ENCODE data around the gene NAALADL2. TPM values are rescaled to one million over a fixed set of nuclear protein-coding genes. Genes with fewer than 3 reads are reported as not detected.
A peak's percentile ranks its signal among the peaks of the same experiment; 100 is the strongest.

Gene NAALADL2
- total RNA-seq (10 to 100 TPM in 1 of 4 donors, 1 to 10 TPM in 3; 9.6 to 10.7 (median 9.8) TPM), polyA plus RNA-seq (1.3 TPM)
- long read RNA-seq, donor 1, partial matches to known transcripts = 1 of 8 reads
- long read RNA-seq, donor 1, other reads (novel, unspliced or antisense) = 7 of 8 reads
- long read RNA-seq, donor 2, partial matches to known transcripts = 1 of 3 reads
- long read RNA-seq, donor 2, other reads (novel, unspliced or antisense) = 2 of 3 reads
- long read RNA-seq, donor 3, transcript NAALADL2-205 (3 exons, 675 nt) = major isoform, 5 of 23 reads
- long read RNA-seq, donor 3, partial matches to known transcripts = 4 of 23 reads
- long read RNA-seq, donor 3, other reads (novel, unspliced or antisense) = 13 of 23 reads
- long read RNA-seq, donor 4, partial matches to known transcripts = 0 of 3 reads
- long read RNA-seq, donor 4, other reads (novel, unspliced or antisense) = 2 of 3 reads

- ATAC-seq (no peak), DNase-seq (no peak)
- Histone ChIP-seq H3K27ac (ENCODE audit: low read length) (no peak within 1 kb of the TSS), H3K9me3 (ENCODE audit: control insufficient read depth, low read length) (no peaks in the 10 kb centered on the region), H3K27me3 (ENCODE audit: control insufficient read depth, insufficient read depth) (no peaks in the 10 kb centered on the region), H3K4me3 (ENCODE audit: low read length) (no peak within 1 kb of the TSS), H3K4me1 (ENCODE audit: control insufficient read depth, insufficient read depth, low read length) (peaks cover 2% of the 10 kb centered on the region)
- intact Hi-C loops (cut with DNase I) = loop anchor here in 1 of 4 donors (5.0 kb wide), 1 partner anchor 37 kb away; no protein-coding TSS in a partner anchor
- WGBS = 84% methylated on average over 5 of the region's 5 CpGs
Measured at GRCh38 chr3:174859114-174859735, at the start of gene NAALADL2. Gene NAALADL2 (plus strand): TSS chr3:174859334.

GRCh38 chr3:174810254-174810653 lies 48.9 kb upstream of the NAALADL2 start:
- Histone ChIP-seq H3K4me1 (ENCODE audit: control insufficient read depth, insufficient read depth, low read length) (no peaks in the 10 kb centered on the region), H3K27ac (ENCODE audit: low read length) (no peak overlapping the region), H3K9me3 (ENCODE audit: control insufficient read depth, low read length) (no peaks in the 10 kb centered on the region), H3K27me3 (ENCODE audit: control insufficient read depth, insufficient read depth) (no peaks in the 10 kb centered on the region), H3K4me3 (ENCODE audit: low read length) (no peak overlapping the region)
- no peak for ATAC-seq
- DNase-seq = no peak
- intact Hi-C loops (cut with DNase I) = no loop called here

- 92% methylated on average over 4 of the region's 4 CpGs for WGBS
- H3K9me3 ChIP-seq (ENCODE audit: control insufficient read depth, low read length) = no peaks in the 10 kb centered on the region
Measured at GRCh38 chr3:174812172-174812862, 46.8 kb upstream of the NAALADL2 start.

DNA sequence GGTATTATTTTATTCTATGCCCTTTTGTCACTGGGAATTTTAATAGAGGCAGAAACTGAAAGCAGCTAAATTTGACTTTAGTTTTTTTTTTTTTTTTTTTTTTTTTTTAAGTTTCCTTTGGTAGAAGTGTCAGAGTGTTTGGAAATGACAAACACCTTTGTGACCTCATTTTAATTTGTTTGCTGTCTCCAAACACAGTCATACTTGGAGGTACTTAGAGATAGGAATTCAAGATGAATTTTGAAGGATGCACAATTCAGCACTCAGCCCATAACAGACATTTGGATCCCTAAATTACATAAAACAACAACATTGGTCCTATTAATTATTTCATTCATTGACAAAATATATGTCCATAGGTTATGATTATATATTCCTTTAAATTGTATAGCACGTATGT lies 43.4 kb upstream of the NAALADL2 start:
- no peak for DNase-seq
- no peaks in the 10 kb centered on the region for H3K27me3 ChIP-seq (ENCODE audit: control insufficient read depth, insufficient read depth)
- H3K9me3 ChIP-seq (ENCODE audit: control insufficient read depth, low read length) = no peaks in the 10 kb centered on the region
- ATAC-seq = no peak
- H3K4me3 ChIP-seq (ENCODE audit: low read length) = no peak overlapping the region
- H3K4me1 ChIP-seq (ENCODE audit: control insufficient read depth, insufficient read depth, low read length) = no peaks in the 10 kb centered on the region
- WGBS = 79% methylated on average over 1 of the region's 1 CpG
- no peak overlapping the region for H3K27ac ChIP-seq (ENCODE audit: low read length)
- intact Hi-C loops (cut with DNase I) = no loop called here

More at GRCh38 chr3:174812172-174812862, 46.8 kb upstream of the NAALADL2 start:
- H3K4me1 ChIP-seq (ENCODE audit: control insufficient read depth, insufficient read depth, low read length) = no peaks in the 10 kb centered on the region
- no peak overlapping the region for H3K4me3 ChIP-seq (ENCODE audit: low read length)
- DNase-seq (no peak), ATAC-seq (no peak)
- H3K27ac ChIP-seq (ENCODE audit: low read length) = no peak overlapping the region
- intact Hi-C loops (cut with DNase I) = no loop called here
- no peaks in the 10 kb centered on the region for H3K27me3 ChIP-seq (ENCODE audit: control insufficient read depth, insufficient read depth)

DNA sequence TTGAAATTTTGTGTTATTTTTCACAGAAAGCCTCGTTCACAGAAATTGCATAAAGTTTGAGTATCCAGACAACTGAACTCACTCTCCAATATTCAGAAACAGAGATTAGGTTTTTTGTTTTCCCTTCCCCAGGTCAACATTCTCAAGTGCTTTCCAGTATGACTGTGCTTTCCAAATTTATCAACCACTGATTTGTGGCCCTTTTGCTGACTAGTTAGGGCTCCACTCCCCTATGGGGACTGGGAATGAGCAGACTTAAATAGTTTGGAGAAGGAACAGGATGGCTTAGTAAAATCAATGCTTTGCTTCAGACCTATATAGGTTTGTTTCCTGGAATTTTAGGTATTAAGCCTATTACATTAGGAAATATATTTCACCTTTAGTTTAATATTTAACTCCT lies 38.2 kb upstream of the NAALADL2 start:
- DNase-seq (no peak), ATAC-seq (no peak)
- H3K27ac ChIP-seq (ENCODE audit: low read length) = no peak overlapping the region
- H3K27me3 ChIP-seq (ENCODE audit: control insufficient read depth, insufficient read depth) = no peaks in the 10 kb centered on the region
- intact Hi-C loops (cut with DNase I) = loop anchor here in 1 of 4 donors (5.0 kb wide), 1 partner anchor 36 kb away; the partner anchor contains the start of gene NAALADL2
- no peak overlapping the region for H3K4me3 ChIP-seq (ENCODE audit: low read length)
- WGBS = 62% methylated on average over 1 of the region's 1 CpG
- H3K9me3 ChIP-seq (ENCODE audit: control insufficient read depth, low read length) = no peaks in the 10 kb centered on the region
- H3K4me1 ChIP-seq (ENCODE audit: control insufficient read depth, insufficient read depth, low read length) = no peaks in the 10 kb centered on the region

- intact Hi-C loops (cut with DNase I) = loop anchor here in 1 of 4 donors (5.0 kb wide), 1 partner anchor 36 kb away; the partner anchor contains the start of gene NAALADL2
- Histone ChIP-seq H3K27me3 (ENCODE audit: control insufficient read depth, insufficient read depth) (no peaks in the 10 kb centered on the region), H3K9me3 (ENCODE audit: control insufficient read depth, low read length) (no peaks in the 10 kb centered on the region), H3K27ac (ENCODE audit: low read length) (no peak overlapping the region), H3K4me1 (ENCODE audit: control insufficient read depth, insufficient read depth, low read length) (no peaks in the 10 kb centered on the region), H3K4me3 (ENCODE audit: low read length) (no peak overlapping the region)
- ATAC-seq (peak; percentile 84 to 86), DNase-seq (no peak)
Measured at GRCh38 chr3:174821477-174821876, 37.7 kb upstream of the NAALADL2 start.

DNA sequence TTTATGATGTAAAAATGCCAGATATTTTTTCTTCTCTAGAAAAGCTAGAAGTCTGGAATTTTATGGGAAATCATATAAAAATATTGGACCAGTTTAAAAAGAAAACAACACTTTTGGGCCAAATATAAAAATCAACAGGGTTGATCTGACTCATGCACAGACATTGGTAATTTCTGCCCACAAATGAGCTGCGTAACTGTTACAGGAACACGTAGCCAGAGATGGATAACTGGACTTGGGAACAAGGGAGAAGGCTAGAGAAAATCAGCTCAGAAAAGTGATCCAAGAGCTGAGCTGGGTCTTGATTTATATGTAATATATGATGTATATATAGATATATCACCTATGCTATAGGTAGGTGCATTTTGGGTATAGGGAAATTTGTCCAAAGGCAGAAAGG lies 36.8 kb upstream of the NAALADL2 start:
- DNase-seq (no peak), ATAC-seq (peak; percentile 41 to 51)
- Histone ChIP-seq H3K27me3 (ENCODE audit: control insufficient read depth, insufficient read depth) (no peaks in the 10 kb centered on the region), H3K9me3 (ENCODE audit: control insufficient read depth, low read length) (no peaks in the 10 kb centered on the region), H3K27ac (ENCODE audit: low read length) (no peak overlapping the region), H3K4me1 (ENCODE audit: control insufficient read depth, insufficient read depth, low read length) (no peaks in the 10 kb centered on the region), H3K4me3 (ENCODE audit: low read length) (no peak overlapping the region)
- WGBS = 80% methylated on average over 2 of the region's 2 CpGs
- intact Hi-C loops (cut with DNase I) = loop anchor here in 1 of 4 donors (5.0 kb wide), 1 partner anchor 35 kb away; the partner anchor contains the start of gene NAALADL2

GRCh38 chr3:174826069-174826468 lies 33.1 kb upstream of the NAALADL2 start:
- ATAC-seq (no peak), DNase-seq (no peak)
- H3K27me3 ChIP-seq (ENCODE audit: control insufficient read depth, insufficient read depth) = no peaks in the 10 kb centered on the region
- no peak overlapping the region for H3K4me3 ChIP-seq (ENCODE audit: low read length)
- intact Hi-C loops (cut with DNase I) = no loop called here
- H3K9me3 ChIP-seq (ENCODE audit: control insufficient read depth, low read length) = no peaks in the 10 kb centered on the region
- H3K27ac ChIP-seq (ENCODE audit: low read length) = no peak overlapping the region
- H3K4me1 ChIP-seq (ENCODE audit: control insufficient read depth, insufficient read depth, low read length) = no peaks in the 10 kb centered on the region

- no peak for ATAC-seq
- H3K4me1 ChIP-seq (ENCODE audit: control insufficient read depth, insufficient read depth, low read length) = no peaks in the 10 kb centered on the region
- no peaks in the 10 kb centered on the region for H3K9me3 ChIP-seq (ENCODE audit: control insufficient read depth, low read length)
- H3K27ac ChIP-seq (ENCODE audit: low read length) = no peak overlapping the region
- DNase-seq = no peak
- no peak overlapping the region for H3K4me3 ChIP-seq (ENCODE audit: low read length)
- H3K27me3 ChIP-seq (ENCODE audit: control insufficient read depth, insufficient read depth) = no peaks in the 10 kb centered on the region
- whole genome bisulfite sequencing = 58% methylated on average over 1 of the region's 1 CpG
- intact Hi-C loops (cut with DNase I) = no loop called here
Measured at GRCh38 chr3:174844746-174845145, 14.4 kb upstream of the NAALADL2 start.

DNA sequence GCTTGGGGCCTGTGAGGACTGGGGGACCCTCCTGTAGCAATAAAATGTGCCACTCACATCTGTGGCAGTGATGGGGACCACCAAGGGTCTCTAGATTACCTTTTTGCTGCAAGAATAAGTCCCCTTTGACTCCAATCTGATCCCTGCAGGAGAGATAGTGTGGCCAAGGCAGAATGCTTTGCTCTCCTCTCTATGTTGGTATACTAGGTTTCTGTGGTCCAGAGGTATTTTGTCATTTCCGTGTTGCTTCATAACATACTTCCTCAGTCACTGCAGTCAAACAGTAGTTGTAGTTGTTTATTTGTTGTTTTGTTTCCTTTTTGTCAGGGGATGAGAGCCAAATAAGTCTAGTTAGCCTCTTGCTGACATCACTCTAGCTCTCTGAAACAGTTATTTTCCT lies 13.1 kb upstream of the NAALADL2 start:
- 78% methylated on average over 1 of the region's 1 CpG for WGBS
- H3K9me3 ChIP-seq (ENCODE audit: control insufficient read depth, low read length) = no peaks in the 10 kb centered on the region
- no peak overlapping the region for H3K4me3 ChIP-seq (ENCODE audit: low read length)
- no peak for ATAC-seq
- H3K27me3 ChIP-seq (ENCODE audit: control insufficient read depth, insufficient read depth) = no peaks in the 10 kb centered on the region
- DNase-seq = no peak
- no peaks in the 10 kb centered on the region for H3K4me1 ChIP-seq (ENCODE audit: control insufficient read depth, insufficient read depth, low read length)
- intact Hi-C loops (cut with DNase I) = no loop called here
- H3K27ac ChIP-seq (ENCODE audit: low read length) = no peak overlapping the region

DNA sequence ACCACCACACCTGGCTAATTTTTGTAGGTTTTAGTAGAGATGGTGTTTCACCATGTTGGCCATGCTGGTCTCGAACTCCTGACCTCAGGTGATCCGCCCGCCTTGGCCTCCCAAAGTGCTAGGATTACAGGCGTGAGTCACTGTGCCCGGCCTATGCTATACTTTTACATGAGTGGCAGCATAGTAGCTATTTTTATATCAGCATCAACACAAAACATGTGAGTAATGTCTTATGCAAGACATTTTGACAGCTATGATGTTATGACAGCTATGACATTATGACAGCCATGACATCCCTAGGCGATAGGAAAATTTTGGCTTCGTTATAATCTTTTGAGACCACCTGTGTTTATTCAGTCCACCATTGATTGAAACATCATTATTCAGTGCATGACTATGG lies 4.1 kb upstream of the NAALADL2 start:
- no peak overlapping the region for H3K4me3 ChIP-seq (ENCODE audit: low read length)
- no peaks in the 10 kb centered on the region for H3K27me3 ChIP-seq (ENCODE audit: control insufficient read depth, insufficient read depth)
- 74% methylated on average over 7 of the region's 7 CpGs for WGBS
- intact Hi-C loops (cut with DNase I) = loop anchor here in 1 of 4 donors (5.0 kb wide), 1 partner anchor 33 kb away; no protein-coding TSS in a partner anchor
- DNase-seq = no peak
- H3K9me3 ChIP-seq (ENCODE audit: control insufficient read depth, low read length) = no peaks in the 10 kb centered on the region
- no peak for ATAC-seq
- H3K4me1 ChIP-seq (ENCODE audit: control insufficient read depth, insufficient read depth, low read length) = no peaks in the 10 kb centered on the region
- H3K27ac ChIP-seq (ENCODE audit: low read length) = no peak overlapping the region
